Measurements from ENCODE around the gene GPATCH2L.

GPATCH2L gene

DNA sequence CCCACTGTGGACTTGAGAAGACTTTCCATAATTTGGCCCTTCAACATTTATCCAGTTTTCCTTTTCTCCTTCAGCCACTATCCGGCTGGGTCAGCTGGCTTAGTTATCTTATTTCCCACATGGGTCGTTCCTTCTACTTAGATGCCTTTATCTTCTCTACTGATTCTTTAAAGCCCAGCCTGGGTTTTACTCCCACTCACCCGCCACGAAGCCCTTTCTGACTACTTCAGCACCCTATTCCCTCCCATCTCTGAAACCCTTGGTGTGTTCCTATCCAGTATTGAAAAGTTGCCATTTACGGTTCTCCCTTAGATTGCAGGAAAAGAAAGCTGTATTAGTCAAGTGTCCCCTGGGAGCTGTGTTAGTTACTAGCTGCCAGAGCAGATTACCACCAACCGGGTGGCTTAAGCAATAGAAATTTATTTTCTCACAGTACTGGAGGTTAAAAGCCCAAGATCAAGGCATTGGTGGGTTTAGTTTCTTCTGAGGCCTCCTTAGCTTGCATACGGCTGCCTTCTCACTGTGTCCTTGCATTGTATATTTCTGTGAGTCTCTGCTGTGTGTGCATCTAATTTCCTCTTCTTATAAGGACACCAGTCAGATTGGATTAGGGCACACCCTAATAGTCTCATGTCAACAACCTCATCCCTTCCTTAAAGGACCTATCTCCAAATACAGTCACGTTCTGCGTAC, 105.5 kb downstream of the GPATCH2L start:
- DNase-seq (ENCODE audit: low read depth), result no peak

DNA sequence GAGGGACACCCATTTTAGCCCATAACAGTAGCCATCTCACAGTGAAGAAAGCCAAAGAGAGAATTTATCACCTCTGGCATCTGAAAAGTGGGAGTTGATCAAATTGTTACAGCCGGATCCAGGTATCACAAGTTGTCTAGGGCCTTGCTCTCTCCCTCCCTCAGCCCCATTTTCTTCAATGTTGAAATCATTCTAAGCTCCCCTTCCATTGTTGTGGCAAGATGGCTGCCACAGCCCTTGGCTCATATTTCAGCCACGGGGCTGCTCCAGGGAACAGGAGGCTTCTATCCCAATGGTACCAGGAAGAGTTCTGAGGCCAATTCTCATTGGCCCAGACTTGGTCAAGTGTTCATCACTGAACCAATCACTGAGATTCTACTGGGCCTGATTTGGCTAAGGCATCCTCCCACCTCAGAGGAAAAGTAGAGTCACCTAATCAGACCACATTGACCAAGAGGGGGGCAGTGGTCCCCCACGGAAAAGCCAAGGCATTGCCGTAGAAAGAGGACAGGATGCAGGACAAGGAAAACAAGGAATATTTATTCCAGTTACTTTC, 106.2 kb downstream of the GPATCH2L start:
- DNase-seq (ENCODE audit: low read depth), result no peak

GRCh38 chr14:76259029-76259735, 107.5 kb downstream of the GPATCH2L start:
- DNase-seq (ENCODE audit: low read depth), result no peak

- DNase-seq (ENCODE audit: low read depth), result no peak
Measured at GRCh38 chr14:76260749-76261148, 109.0 kb downstream of the GPATCH2L start.

DNA sequence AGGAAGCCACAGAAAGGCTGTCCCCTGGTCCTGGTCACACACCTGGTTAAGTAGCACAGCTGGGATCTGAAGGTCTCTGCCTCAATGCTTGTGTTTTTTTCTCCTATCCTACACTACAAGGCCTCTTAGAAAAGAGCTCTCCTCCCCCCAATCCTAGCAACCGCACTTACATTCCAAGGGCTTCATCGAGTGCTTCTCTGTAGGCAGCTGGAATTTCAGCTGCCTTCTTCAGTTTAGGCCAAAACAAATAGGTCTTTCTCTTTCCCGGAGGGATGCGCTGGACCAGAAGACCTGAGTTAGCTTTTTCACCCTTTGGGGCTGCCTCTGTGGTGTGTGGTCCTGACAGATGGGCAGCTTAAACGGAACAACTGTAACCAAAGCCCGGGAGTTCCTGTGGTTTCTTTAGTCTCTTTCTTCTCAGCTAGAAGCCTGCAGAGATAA, 109.7 kb downstream of the GPATCH2L start:
- no peak for DNase-seq (ENCODE audit: low read depth)

- no peak for DNase-seq (ENCODE audit: low read depth)
Measured at GRCh38 chr14:76262641-76263040, 110.9 kb downstream of the GPATCH2L start.

All from stimulated activated CD8-positive, alpha-beta memory T cell treated with anti-CD3 and anti-CD28 coated beads, Interleukin-15, amount 100 ng/mL, for 24 hours (primary cell).